Endothelial cell (in vitro differentiated cells): ENCODE data around the gene AGPAT1. TPM values are rescaled to one million over a fixed set of nuclear protein-coding genes. Genes with fewer than 3 reads are reported as not detected.

Experiments
- DNase-seq: peaks from one replicate; pipeline ENCODE4 v3.0.0; 2021; ENCODE audit warnings: low spot score
- H3K27ac Mint-ChIP-seq: one replicate; pipeline ENCODE4 v1.8.0; 2021; ENCODE audit warnings: mixed read lengths, inconsistent platforms; ENCODE audit not compliant: unreplicated experiment
- H3K27me3 Mint-ChIP-seq: one replicate; pipeline ENCODE4 v1.8.0; 2021; ENCODE audit warnings: mild to moderate bottlenecking, moderate library complexity, mixed read lengths, inconsistent platforms; ENCODE audit not compliant: unreplicated experiment
- H3K36me3 Mint-ChIP-seq: one replicate; pipeline ENCODE4 v1.8.0; 2021; ENCODE audit warnings: mild to moderate bottlenecking, low read depth, mixed read lengths, inconsistent platforms; ENCODE audit not compliant: unreplicated experiment
- H3K4me1 Mint-ChIP-seq: one replicate; pipeline ENCODE4 v1.8.0; 2021; ENCODE audit warnings: mild to moderate bottlenecking, mixed read lengths, inconsistent platforms; ENCODE audit not compliant: unreplicated experiment
- H3K4me3 Mint-ChIP-seq: one replicate; pipeline ENCODE4 v1.8.0; 2021; ENCODE audit warnings: mild to moderate bottlenecking, mixed read lengths, inconsistent platforms; ENCODE audit not compliant: unreplicated experiment
- H3K9me3 Mint-ChIP-seq: one replicate; pipeline ENCODE4 v1.8.0; 2021; ENCODE audit warnings: mixed read lengths, inconsistent platforms; ENCODE audit not compliant: unreplicated experiment
- total RNA-seq: library from RNA; stranded (reverse); fragmentation: NEBNext Ultra II Directional; extraction: Animal tissue kit (Norgen Biotek cat#: 25700); gene quantifications from one replicate; pipeline ENCODE4 v1.2.1, GENCODE V29; 2021; ENCODE audit not compliant: unreplicated experiment
- TF ChIP-seq, protein P1 (sequence below): fragments of 200-600 bp; sonication (generic); IDR thresholded peaks from one replicate; pipeline ENCODE4 v1.5.0; 2021; ENCODE audit warnings: antibody characterized with exemption; ENCODE audit not compliant: unreplicated experiment

AGPAT1 gene
- total RNA-seq, 1 donor from 2014 or later, result 93.3 TPM

DNA sequence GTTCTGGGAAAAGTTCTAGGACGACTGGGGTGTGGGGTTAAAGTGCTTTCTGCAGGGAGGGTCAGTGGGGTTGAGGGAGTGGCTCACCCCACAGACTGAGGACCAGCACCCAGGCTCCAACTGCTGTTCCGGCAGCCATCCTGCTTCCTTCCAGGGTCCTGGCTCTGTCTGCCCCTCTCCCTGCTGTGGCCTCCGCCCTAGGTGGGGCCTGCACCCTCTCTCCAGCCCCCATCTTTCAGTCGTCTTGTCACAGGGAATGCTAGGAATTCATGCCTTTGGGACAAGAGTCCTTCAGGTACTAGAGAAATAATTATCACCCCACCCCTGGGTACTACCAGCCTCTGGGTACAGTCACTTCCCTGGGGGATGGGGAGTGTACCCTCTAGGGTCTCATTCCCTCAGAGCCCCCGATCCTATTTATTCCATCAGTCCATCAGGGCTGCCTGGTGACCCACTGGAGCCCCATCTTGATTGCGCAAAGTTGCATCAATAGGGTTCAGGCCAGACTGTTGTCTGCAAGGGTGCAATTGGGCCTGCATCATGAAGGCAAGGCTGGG, 8.3 kb upstream of the AGPAT1 start, which contains the start of gene AGER:
Gene AGER, minus strand, starts transcription at position 170 of the 557 bp plus-strand sequence. Its CDS starts 31 bp downstream, at position 139.
- peaks cover 17% of the 10 kb centered on the region for H3K27me3 Mint-ChIP-seq
- peaks cover 29% of the 10 kb centered on the region for H3K36me3 Mint-ChIP-seq
- H3K27ac Mint-ChIP-seq, result peak within 1 kb of the TSS; percentile 65
- TF ChIP-seq, protein P1, sequence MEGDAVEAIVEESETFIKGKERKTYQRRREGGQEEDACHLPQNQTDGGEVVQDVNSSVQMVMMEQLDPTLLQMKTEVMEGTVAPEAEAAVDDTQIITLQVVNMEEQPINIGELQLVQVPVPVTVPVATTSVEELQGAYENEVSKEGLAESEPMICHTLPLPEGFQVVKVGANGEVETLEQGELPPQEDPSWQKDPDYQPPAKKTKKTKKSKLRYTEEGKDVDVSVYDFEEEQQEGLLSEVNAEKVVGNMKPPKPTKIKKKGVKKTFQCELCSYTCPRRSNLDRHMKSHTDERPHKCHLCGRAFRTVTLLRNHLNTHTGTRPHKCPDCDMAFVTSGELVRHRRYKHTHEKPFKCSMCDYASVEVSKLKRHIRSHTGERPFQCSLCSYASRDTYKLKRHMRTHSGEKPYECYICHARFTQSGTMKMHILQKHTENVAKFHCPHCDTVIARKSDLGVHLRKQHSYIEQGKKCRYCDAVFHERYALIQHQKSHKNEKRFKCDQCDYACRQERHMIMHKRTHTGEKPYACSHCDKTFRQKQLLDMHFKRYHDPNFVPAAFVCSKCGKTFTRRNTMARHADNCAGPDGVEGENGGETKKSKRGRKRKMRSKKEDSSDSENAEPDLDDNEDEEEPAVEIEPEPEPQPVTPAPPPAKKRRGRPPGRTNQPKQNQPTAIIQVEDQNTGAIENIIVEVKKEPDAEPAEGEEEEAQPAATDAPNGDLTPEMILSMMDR, result no peak
- H3K4me3 Mint-ChIP-seq, result no peak within 1 kb of the TSS
- no peaks in the 10 kb centered on the region for H3K9me3 Mint-ChIP-seq
- DNase-seq, result no peak
- peaks cover 63% of the 10 kb centered on the region for H3K4me1 Mint-ChIP-seq

DNA sequence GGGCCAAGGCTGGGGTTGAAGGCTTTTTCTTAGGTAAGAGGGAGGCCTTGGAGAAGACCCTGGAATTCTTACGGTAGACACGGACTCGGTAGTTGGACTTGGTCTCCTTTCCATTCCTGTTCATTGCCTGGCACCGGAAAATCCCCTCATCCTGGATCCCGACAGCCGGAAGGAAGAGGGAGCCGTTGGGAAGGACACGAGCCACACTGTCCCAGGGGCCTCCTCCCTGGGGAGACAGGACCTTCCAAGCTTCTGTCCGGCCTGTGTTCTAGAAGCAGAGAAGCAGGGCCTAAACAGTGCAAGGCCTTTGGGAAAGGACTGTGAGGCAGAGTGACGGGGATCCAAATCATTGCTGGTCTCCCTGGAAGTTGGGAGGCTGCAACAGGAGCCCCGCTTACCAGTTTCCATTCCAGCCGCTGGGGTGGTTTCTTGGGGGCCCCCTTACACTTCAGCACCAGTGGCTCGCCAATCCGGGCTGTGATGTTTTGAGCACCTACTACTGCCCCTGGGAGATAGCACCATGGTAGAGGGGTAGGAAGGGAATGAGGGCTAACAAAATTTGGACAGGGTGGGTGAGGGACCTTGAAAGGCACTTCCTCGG, 7.7 kb upstream of the AGPAT1 start:
- no peak overlapping the region for H3K4me3 Mint-ChIP-seq
- H3K27ac Mint-ChIP-seq, result peak overlapping the region; percentile 65
- TF ChIP-seq, protein P1, result no peak
- peaks cover 13% of the 10 kb centered on the region for H3K27me3 Mint-ChIP-seq
- peaks cover 28% of the 10 kb centered on the region for H3K36me3 Mint-ChIP-seq
- no peaks in the 10 kb centered on the region for H3K9me3 Mint-ChIP-seq
- H3K4me1 Mint-ChIP-seq, result peaks cover 63% of the 10 kb centered on the region
- no peak for DNase-seq

DNA sequence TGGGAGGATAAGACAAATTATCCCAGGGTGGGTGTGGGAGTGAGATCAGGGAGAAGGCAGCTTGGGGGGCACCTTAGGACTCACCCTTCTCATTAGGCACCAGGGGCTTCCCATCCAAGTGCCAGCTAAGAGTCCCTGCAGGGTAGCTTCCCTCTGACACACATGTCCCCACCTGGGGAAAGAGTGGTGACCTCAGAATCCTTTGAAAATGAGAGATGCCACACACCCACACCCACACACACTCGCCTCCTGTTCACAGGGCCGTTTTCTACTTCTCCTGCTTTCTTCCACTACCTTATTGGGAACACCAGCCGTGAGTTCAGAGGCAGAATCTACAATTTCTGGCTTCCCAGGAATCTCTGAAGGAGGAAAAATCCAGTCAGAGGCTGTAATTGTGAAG, 7.1 kb upstream of the AGPAT1 start:
- peaks cover 59% of the 10 kb centered on the region for H3K4me1 Mint-ChIP-seq
- H3K4me3 Mint-ChIP-seq, result no peak overlapping the region
- TF ChIP-seq, protein P1, result no peak

DNA sequence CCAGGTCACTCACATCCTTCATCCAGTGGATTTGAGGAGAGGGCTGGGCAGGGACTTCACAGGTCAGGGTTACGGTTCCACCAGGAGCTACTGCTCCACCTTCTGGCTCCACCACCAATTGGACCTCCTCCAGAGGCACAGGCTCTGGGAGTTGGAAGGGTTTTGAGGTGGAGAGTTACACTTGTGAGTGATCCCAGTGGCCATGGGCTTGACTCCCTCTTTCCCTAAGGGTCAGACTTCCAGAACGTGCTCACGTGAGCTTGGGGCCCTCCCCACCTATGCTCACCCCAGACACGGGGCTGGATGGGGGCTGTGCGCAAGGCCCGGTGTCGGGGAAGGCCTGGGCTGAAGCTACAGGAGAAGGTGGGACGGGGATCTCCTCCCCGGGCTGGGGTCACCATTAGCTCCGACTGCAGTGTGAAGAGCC, 6.7 kb upstream of the AGPAT1 start:
- H3K9me3 Mint-ChIP-seq, result no peaks in the 10 kb centered on the region
- H3K36me3 Mint-ChIP-seq, result peaks cover 25% of the 10 kb centered on the region
- peaks cover 60% of the 10 kb centered on the region for H3K4me1 Mint-ChIP-seq
- H3K27me3 Mint-ChIP-seq, result peaks cover 12% of the 10 kb centered on the region
- H3K27ac Mint-ChIP-seq, result no peak overlapping the region
- no peak overlapping the region for H3K4me3 Mint-ChIP-seq
- TF ChIP-seq, protein P1, result no peak
- DNase-seq, result no peak

More for the DNA sequence above, 7.1 kb upstream of the AGPAT1 start:
- Mint-ChIP-seq H3K36me3 (peaks cover 27% of the 10 kb centered on the region), H3K9me3 (no peaks in the 10 kb centered on the region), H3K27ac (peak overlapping the region; percentile 65), H3K27me3 (peaks cover 13% of the 10 kb centered on the region)
- DNase-seq, result no peak

DNA sequence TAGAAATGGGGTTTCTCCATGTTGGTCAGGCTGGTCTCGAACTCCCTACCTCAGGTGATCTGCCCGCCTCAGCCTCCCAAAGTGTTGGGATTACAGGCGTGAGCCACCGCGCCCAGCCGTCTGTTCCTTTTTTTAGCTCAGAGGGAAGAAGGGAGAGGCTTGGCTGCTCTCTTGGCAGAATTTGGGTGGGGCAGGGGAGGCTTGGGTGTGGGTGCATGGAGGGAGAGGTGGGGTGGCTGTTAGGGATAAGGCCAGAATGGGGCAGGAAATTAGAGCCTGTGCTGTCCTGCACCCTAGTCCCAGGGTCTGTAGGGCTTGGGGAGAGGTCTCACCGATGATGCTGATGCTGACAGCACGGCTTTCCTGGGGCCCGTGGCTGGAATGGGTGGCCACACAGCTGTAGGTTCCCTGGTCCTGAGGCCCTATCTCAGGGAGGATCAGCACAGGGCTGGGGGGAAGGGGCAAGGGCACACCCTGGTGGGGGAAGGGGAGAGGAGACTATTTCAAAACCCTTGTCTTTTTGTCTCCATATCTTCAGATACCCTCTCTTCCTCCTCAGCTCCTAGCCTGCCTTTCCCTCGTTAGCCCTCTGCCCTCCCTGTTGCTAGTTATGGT, 6.1 kb upstream of the AGPAT1 start:
- Mint-ChIP-seq H3K36me3 (peaks cover 21% of the 10 kb centered on the region), H3K4me1 (peaks cover 58% of the 10 kb centered on the region), H3K4me3 (no peak overlapping the region), H3K27me3 (peaks cover 9% of the 10 kb centered on the region), H3K27ac (no peak overlapping the region), H3K9me3 (no peaks in the 10 kb centered on the region)
- DNase-seq, result no peak
- TF ChIP-seq, protein P1, result no peak
